WTC11 (cell line): ENCODE measurements around the gene PKIB.

Experiments
- ATF1 ChIP-seq: sonication (generic); formaldehyde crosslinking; IDR thresholded peaks from 2 replicates; pipeline ENCODE4 v1.8.1; 2023; ENCODE audit warnings: mild to moderate bottlenecking, moderate library complexity, missing genetic modification reagents
- CREM ChIP-seq: sonication (generic); formaldehyde crosslinking; IDR thresholded peaks from 2 replicates; pipeline ENCODE4 v1.8.1; 2022; ENCODE audit warnings: mild to moderate bottlenecking, missing genetic modification reagents, moderate library complexity
- FOXK1 ChIP-seq: sonication (generic); formaldehyde crosslinking; IDR thresholded peaks from 2 replicates; pipeline ENCODE4 v1.8.0; 2022; ENCODE audit warnings: mild to moderate bottlenecking, moderate library complexity, missing genetic modification reagents
- JUN ChIP-seq: sonication (generic); formaldehyde crosslinking; IDR thresholded peaks from 2 replicates; pipeline ENCODE4 v1.8.0; 2023; ENCODE audit warnings: mild to moderate bottlenecking, missing genetic modification reagents
- NR1H2 ChIP-seq: sonication (generic); formaldehyde crosslinking; IDR thresholded peaks from 2 replicates; pipeline ENCODE4 v1.9.0; 2021; ENCODE audit warnings: mild to moderate bottlenecking, moderate library complexity, missing genetic modification reagents
- SP1 ChIP-seq: sonication (generic); formaldehyde crosslinking; conservative IDR thresholded peaks from 2 replicates; pipeline ENCODE4 v1.8.1; 2022; ENCODE audit warnings: missing genetic modification reagents
- TCF7 ChIP-seq: sonication (generic); formaldehyde crosslinking; IDR thresholded peaks from 2 replicates; pipeline ENCODE4 v1.8.0; 2022; ENCODE audit warnings: mild to moderate bottlenecking, low read depth, missing genetic modification reagents, moderate library complexity
- ZBTB21 ChIP-seq: sonication (generic); formaldehyde crosslinking; IDR thresholded peaks from 2 replicates; pipeline ENCODE4 v1.8.1; 2023; ENCODE audit warnings: mild to moderate bottlenecking, missing genetic modification reagents, borderline replicate concordance
- TF ChIP-seq, protein P1 (sequence below): fragments of 250-450 bp; sonication (Bioruptor Pico); IDR thresholded peaks from 2 replicates; pipeline ENCODE4 v1.9.0; 2021; ENCODE audit warnings: mild to moderate bottlenecking
- TF ChIP-seq, protein P2 (sequence below): sonication (generic); formaldehyde crosslinking; IDR thresholded peaks from 2 replicates; pipeline ENCODE4 v1.8.0; 2022; ENCODE audit warnings: mild to moderate bottlenecking, missing genetic modification reagents
- TF ChIP-seq, protein P3 (sequence below): fragments of 200-600 bp; IDR thresholded peaks from 2 replicates; pipeline ENCODE4 v1.8.0; 2022; ENCODE audit warnings: antibody characterized with exemption
- TF ChIP-seq, protein P4 (sequence below): sonication (generic); formaldehyde crosslinking; IDR thresholded peaks from 2 replicates; pipeline ENCODE4 v1.8.1; 2023; ENCODE audit warnings: mild to moderate bottlenecking, missing genetic modification reagents, moderate library complexity
- TF ChIP-seq, protein P5 (sequence below): sonication (generic); formaldehyde crosslinking; IDR thresholded peaks from 2 replicates; pipeline ENCODE4 v1.8.1; 2023; ENCODE audit warnings: mild to moderate bottlenecking, missing genetic modification reagents
- TF ChIP-seq, protein P6 (sequence below): fragments of 250-450 bp; sonication (Bioruptor Pico); conservative IDR thresholded peaks from 2 replicates; pipeline ENCODE4 v1.9.0; 2021; ENCODE audit warnings: mild to moderate bottlenecking

DNA sequence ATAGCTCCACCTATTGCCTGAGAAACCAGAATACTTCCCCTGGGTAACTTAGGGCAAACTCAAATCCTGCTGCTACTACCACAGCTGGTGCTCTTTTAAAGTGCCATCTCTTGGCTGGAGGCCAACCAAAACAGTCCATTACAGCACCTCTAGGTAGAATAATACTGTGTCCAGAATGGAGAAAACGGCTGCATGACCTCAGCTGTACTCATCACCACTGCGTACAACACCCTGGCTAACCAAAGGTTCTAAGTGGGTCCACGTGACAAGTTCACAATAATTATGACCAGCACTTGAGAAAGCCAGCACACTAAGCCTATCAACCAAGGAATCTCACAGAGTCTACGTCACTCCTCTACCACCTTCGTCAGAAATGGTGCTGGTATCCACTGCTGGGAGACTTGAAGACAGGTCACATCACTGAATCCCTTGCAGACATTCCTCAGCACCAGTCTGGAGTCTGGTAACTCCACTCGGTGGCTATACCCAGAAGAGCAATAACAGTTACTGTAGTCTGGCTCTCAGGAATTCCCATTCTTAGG lies 40.9 kb upstream of the PKIB start:
- TF ChIP-seq, protein P1, sequence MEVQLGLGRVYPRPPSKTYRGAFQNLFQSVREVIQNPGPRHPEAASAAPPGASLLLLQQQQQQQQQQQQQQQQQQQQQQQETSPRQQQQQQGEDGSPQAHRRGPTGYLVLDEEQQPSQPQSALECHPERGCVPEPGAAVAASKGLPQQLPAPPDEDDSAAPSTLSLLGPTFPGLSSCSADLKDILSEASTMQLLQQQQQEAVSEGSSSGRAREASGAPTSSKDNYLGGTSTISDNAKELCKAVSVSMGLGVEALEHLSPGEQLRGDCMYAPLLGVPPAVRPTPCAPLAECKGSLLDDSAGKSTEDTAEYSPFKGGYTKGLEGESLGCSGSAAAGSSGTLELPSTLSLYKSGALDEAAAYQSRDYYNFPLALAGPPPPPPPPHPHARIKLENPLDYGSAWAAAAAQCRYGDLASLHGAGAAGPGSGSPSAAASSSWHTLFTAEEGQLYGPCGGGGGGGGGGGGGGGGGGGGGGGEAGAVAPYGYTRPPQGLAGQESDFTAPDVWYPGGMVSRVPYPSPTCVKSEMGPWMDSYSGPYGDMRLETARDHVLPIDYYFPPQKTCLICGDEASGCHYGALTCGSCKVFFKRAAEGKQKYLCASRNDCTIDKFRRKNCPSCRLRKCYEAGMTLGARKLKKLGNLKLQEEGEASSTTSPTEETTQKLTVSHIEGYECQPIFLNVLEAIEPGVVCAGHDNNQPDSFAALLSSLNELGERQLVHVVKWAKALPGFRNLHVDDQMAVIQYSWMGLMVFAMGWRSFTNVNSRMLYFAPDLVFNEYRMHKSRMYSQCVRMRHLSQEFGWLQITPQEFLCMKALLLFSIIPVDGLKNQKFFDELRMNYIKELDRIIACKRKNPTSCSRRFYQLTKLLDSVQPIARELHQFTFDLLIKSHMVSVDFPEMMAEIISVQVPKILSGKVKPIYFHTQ = no peak
- TF ChIP-seq, protein P2, sequence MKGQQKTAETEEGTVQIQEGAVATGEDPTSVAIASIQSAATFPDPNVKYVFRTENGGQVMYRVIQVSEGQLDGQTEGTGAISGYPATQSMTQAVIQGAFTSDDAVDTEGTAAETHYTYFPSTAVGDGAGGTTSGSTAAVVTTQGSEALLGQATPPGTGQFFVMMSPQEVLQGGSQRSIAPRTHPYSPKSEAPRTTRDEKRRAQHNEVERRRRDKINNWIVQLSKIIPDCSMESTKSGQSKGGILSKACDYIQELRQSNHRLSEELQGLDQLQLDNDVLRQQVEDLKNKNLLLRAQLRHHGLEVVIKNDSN = no peak
- TF ChIP-seq, protein P3, sequence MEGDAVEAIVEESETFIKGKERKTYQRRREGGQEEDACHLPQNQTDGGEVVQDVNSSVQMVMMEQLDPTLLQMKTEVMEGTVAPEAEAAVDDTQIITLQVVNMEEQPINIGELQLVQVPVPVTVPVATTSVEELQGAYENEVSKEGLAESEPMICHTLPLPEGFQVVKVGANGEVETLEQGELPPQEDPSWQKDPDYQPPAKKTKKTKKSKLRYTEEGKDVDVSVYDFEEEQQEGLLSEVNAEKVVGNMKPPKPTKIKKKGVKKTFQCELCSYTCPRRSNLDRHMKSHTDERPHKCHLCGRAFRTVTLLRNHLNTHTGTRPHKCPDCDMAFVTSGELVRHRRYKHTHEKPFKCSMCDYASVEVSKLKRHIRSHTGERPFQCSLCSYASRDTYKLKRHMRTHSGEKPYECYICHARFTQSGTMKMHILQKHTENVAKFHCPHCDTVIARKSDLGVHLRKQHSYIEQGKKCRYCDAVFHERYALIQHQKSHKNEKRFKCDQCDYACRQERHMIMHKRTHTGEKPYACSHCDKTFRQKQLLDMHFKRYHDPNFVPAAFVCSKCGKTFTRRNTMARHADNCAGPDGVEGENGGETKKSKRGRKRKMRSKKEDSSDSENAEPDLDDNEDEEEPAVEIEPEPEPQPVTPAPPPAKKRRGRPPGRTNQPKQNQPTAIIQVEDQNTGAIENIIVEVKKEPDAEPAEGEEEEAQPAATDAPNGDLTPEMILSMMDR = no peak
- TF ChIP-seq, protein P4, sequence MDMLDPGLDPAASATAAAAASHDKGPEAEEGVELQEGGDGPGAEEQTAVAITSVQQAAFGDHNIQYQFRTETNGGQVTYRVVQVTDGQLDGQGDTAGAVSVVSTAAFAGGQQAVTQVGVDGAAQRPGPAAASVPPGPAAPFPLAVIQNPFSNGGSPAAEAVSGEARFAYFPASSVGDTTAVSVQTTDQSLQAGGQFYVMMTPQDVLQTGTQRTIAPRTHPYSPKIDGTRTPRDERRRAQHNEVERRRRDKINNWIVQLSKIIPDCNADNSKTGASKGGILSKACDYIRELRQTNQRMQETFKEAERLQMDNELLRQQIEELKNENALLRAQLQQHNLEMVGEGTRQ (CRISPR knock-in tag) = no peak
- TF ChIP-seq, protein P5, sequence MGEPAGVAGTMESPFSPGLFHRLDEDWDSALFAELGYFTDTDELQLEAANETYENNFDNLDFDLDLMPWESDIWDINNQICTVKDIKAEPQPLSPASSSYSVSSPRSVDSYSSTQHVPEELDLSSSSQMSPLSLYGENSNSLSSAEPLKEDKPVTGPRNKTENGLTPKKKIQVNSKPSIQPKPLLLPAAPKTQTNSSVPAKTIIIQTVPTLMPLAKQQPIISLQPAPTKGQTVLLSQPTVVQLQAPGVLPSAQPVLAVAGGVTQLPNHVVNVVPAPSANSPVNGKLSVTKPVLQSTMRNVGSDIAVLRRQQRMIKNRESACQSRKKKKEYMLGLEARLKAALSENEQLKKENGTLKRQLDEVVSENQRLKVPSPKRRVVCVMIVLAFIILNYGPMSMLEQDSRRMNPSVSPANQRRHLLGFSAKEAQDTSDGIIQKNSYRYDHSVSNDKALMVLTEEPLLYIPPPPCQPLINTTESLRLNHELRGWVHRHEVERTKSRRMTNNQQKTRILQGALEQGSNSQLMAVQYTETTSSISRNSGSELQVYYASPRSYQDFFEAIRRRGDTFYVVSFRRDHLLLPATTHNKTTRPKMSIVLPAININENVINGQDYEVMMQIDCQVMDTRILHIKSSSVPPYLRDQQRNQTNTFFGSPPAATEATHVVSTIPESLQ (CRISPR knock-in tag) = no peak
- TF ChIP-seq NR1H2 (CRISPR knock-in tag) (no peak), JUN (CRISPR knock-in tag) (no peak), ZBTB21 (no peak), FOXK1 (no peak), TCF7 (CRISPR knock-in tag) (no peak), ATF1 (no peak), SP1 (CRISPR knock-in tag) (no peak), CREM (CRISPR knock-in tag) (no peak)
- TF ChIP-seq, protein P6, sequence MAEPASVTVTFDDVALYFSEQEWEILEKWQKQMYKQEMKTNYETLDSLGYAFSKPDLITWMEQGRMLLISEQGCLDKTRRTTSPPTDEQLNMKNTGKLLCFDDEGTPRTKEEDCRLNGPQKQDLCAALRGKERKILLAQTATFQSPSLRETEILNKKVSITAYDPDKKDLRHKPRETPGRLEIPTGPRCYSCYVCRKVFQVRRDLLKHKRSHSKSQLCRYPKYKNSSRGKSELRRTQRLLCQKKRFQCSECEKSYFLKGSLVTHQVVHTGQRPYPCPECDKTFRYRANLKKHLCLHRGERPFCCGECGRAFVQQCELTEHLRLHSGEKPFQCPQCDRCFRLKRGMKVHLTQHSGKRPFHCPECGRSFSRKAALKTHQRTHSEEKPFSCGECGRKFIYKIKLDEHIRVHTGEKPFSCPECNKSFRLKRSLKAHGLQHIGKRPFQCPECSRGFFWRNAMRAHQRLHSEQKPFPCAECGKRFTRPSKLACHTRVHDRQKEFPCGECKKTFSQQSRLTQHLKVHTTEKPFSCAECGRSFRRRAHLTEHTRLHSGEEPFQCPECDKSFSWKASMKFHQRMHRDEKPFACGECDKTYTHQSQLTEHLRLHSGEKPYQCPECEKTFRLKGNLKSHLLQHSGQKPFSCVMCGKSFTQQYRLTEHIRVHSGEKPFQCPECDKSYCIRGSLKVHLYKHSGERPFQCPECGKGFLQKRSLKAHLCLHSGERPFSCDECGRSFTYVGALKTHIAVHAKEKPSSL (CRISPR knock-in tag) = no peak
